A549 (cell line): ENCODE measurements around the gene YWHAE. TPM values are rescaled to one million over a fixed set of nuclear protein-coding genes. Genes with fewer than 3 reads are reported as not detected.
A peak's percentile ranks its signal among the peaks of the same experiment; 100 is the strongest.

ENCODE experiments used
- ATAC-seq, 2 experiments: fragments of 200-7000 bp in 1 of 2; fragments of >200 bp in 1 of 2; cut with Nextera tagmentation in 1 of 2; cut with Tn5 transposase in 1 of 2; 3 replicates each; pipeline versions ENCODE4 v1.8.0 to v1.9.1; 2018 to 2020; ENCODE audit warnings: mild to moderate bottlenecking in 1 of 2, moderate library complexity in 1 of 2
- CTCF ChIA-PET: fragments of 300-600 bp; sonication (Branson Sonifier 250); formaldehyde crosslinking; extraction: SDS; loops from one replicate; lab custom pipeline; 2021; ENCODE audit warnings: antibody characterized with exemption, inconsistent platforms; lab: Yijun Ruan, JAX
- POLR2A ChIA-PET: fragments of 350-600 bp; formaldehyde crosslinking; extraction: SDS; loops from one replicate; lab custom pipeline; 2021; ENCODE audit warnings: antibody characterized with exemption, inconsistent platforms; lab: Yijun Ruan, JAX
- DNase-seq, 2 experiments: peaks; one replicate each; pipeline versions ENCODE4 v3.0.0 to v3.0.0-alpha.2; 2011 to 2016; ENCODE audit warnings: low read depth in 1 of 2, low spot score in 1 of 2
- FAIRE-seq: peaks from 2 replicates; lab custom pipeline; 2011; peaks lifted over from hg19 to GRCh38; lab: Jason Lieb, UNC
- H3K27ac ChIP-seq, 2 experiments: fragments of >200 bp; sonication (Bioruptor Twin); formaldehyde crosslinking; 3 replicates each; pipeline ENCODE4 v1.5.1; 2016 to 2017
- H3K4me1 ChIP-seq: fragments of >200 bp; sonication (Bioruptor Twin); formaldehyde crosslinking; 3 replicates; pipeline ENCODE4 v1.6.1; 2016
- H3K4me2 ChIP-seq: fragments of >200 bp; sonication (Bioruptor Twin); formaldehyde crosslinking; 3 replicates; pipeline ENCODE4 v1.6.1; 2016
- H3K4me3 ChIP-seq: fragments of >200 bp; sonication (Bioruptor Twin); formaldehyde crosslinking; 3 replicates; pipeline ENCODE4 v1.5.1; 2016
- H3K9me3 ChIP-seq: fragments of >200 bp; sonication (Bioruptor Twin); formaldehyde crosslinking; 3 replicates; pipeline ENCODE4 v1.6.1; 2016
- ATOH8 ChIP-seq: fragments of 250-450 bp; sonication (Bioruptor Pico); IDR thresholded peaks from 2 replicates; pipeline ENCODE4 v1.5.0; 2020; ENCODE audit warnings: low read depth, mild to moderate bottlenecking, moderate library complexity
- BHLHE40 ChIP-seq: IDR thresholded peaks from 2 replicates; pipeline ENCODE4 v1.6.1; 2012; ENCODE audit warnings: low read depth, low read length, inconsistent platforms
- CBX2 ChIP-seq: fragments of 200-600 bp; sonication (generic); IDR thresholded peaks from 2 replicates; pipeline ENCODE4 v1.6.1; 2016; ENCODE audit warnings: low read depth, mild to moderate bottlenecking, borderline replicate concordance
- E2F6 ChIP-seq: IDR thresholded peaks from 2 replicates; pipeline ENCODE4 v1.6.1; 2012; ENCODE audit warnings: low read depth, borderline replicate concordance
- EHF ChIP-seq: fragments of 250-450 bp; sonication (Bioruptor Pico); IDR thresholded peaks from 2 replicates; pipeline ENCODE4 v1.5.0; 2020; ENCODE audit warnings: mild to moderate bottlenecking
- EP300 ChIP-seq, 2 experiments: fragments of >200 bp; sonication (Bioruptor Twin); formaldehyde crosslinking; IDR thresholded peaks; 2 replicates in 1 of 2; 3 replicates in 1 of 2; pipeline ENCODE4 v1.6.1; 2016 to 2017
- ESRRA ChIP-seq: fragments of 150-350 bp; IDR thresholded peaks from 2 replicates; pipeline ENCODE4 v1.6.1; 2014; ENCODE audit warnings: mild to moderate bottlenecking, low read length, borderline replicate concordance
- FOXS1 ChIP-seq: fragments of 250-450 bp; sonication (Bioruptor Pico); IDR thresholded peaks from 2 replicates; pipeline ENCODE4 v1.5.0; 2020; ENCODE audit warnings: mild to moderate bottlenecking, moderate library complexity
- GATA3 ChIP-seq: IDR thresholded peaks from 2 replicates; pipeline ENCODE4 v1.6.1; 2012; ENCODE audit warnings: borderline replicate concordance
- JUN ChIP-seq, 2 experiments: fragments of >200 bp; sonication (Bioruptor Twin); formaldehyde crosslinking; IDR thresholded peaks; 2 replicates in 1 of 2; 3 replicates in 1 of 2; pipeline ENCODE4 v1.6.1; 2016 to 2017
- KDM1A ChIP-seq: fragments of 200-600 bp; sonication (generic); IDR thresholded peaks from 2 replicates; pipeline ENCODE4 v1.6.1; 2016; ENCODE audit warnings: low read depth, mild to moderate bottlenecking
- MAFK ChIP-seq: fragments of 450-650 bp; IDR thresholded peaks from 2 replicates; pipeline ENCODE4 v1.6.1; 2014; ENCODE audit not compliant: partially characterized antibody
- MAX ChIP-seq: IDR thresholded peaks from 2 replicates; pipeline ENCODE4 v1.6.1; 2012
- MAZ ChIP-seq: fragments of 150-350 bp; IDR thresholded peaks from 2 replicates; pipeline ENCODE4 v1.6.1; 2014; ENCODE audit warnings: antibody characterized with exemption, low read depth, low read length, borderline replicate concordance
- MYC ChIP-seq: IDR thresholded peaks from 2 replicates; pipeline ENCODE4 v1.6.1; 2012; ENCODE audit warnings: mild to moderate bottlenecking, inconsistent platforms, low read length, improper control_type of control experiment, borderline replicate concordance
- NFE2L2 ChIP-seq: fragments of 150-350 bp; conservative IDR thresholded peaks from 2 replicates; pipeline ENCODE4 v1.6.1; 2014; ENCODE audit warnings: low read length
- NPAS2 ChIP-seq: fragments of 250-450 bp; sonication (Bioruptor Pico); IDR thresholded peaks from 2 replicates; pipeline ENCODE4 v1.8.0; 2022; ENCODE audit warnings: mild to moderate bottlenecking, moderate library complexity, borderline replicate concordance
- NR3C1 ChIP-seq: fragments of >200 bp; sonication (Bioruptor Twin); formaldehyde crosslinking; IDR thresholded peaks from 3 replicates; pipeline ENCODE4 v1.6.1; 2017
- POLR2AphosphoS2 ChIP-seq: conservative IDR thresholded peaks from 2 replicates; pipeline ENCODE4 v1.6.1; 2012; ENCODE audit warnings: low read length, improper control_type of control experiment, inconsistent platforms
- ZC3H11A ChIP-seq: fragments of 450-650 bp; IDR thresholded peaks from 2 replicates; pipeline ENCODE4 v1.6.1; 2014; ENCODE audit warnings: antibody characterized with exemption, mild to moderate bottlenecking
- ZFP36 ChIP-seq: fragments of 450-650 bp; IDR thresholded peaks from 2 replicates; pipeline ENCODE4 v1.6.1; 2014; ENCODE audit warnings: borderline replicate concordance; ENCODE audit not compliant: partially characterized antibody
- ZNF302 ChIP-seq: fragments of 250-450 bp; sonication (Bioruptor Pico); IDR thresholded peaks from 2 replicates; pipeline ENCODE4 v1.9.0; 2021; ENCODE audit warnings: inconsistent platforms, mild to moderate bottlenecking, moderate library complexity
- WGBS: methylation state at CpG from one replicate; pipeline ENCODE4 v1.1.6; 2017; ENCODE audit errors: missing lambda C conversion rate; 5-methylcytosine and 5-hydroxymethylcytosine counted together
- polyA plus RNA-seq, 4 experiments: library from polyadenylated mRNA; depleted of rRNA in 3 of 4; stranded (reverse); fragments of >200 nt; fragmentation: RNase III in 1 of 4; extraction: RNeasy Plus Mini Kit Qiagen cat#74134 plus additional on column Dnase treatment in 1 of 4; gene quantifications; 2 replicates in 3 of 4; 3 replicates in 1 of 4; pipeline ENCODE4 v1.2.3, GENCODE V29; 2011 to 2017
- TF ChIP-seq, protein P1 (sequence below): fragments of 250-450 bp; sonication (Bioruptor Pico); IDR thresholded peaks from 2 replicates; pipeline ENCODE4 v1.5.0; 2021; ENCODE audit warnings: mild to moderate bottlenecking, moderate library complexity, borderline replicate concordance

The YWHAE gene
- polyA plus RNA-seq, 2 of the 4 experiments (the other 2 are of a cell fraction), result 1,284 to 1,548 TPM

GRCh38 chr17:1442187-1442586, 42.2 kb upstream of the YWHAE start:
- H3K4me1 ChIP-seq, result peaks cover 15% of the 10 kb centered on the region
- POLR2A ChIA-PET, result no interaction called here
- ATAC-seq, result no peak
- no peak for FAIRE-seq
- CTCF ChIA-PET, result interaction anchor here (0.8 to 1.5 kb wide), 3 partner anchors 8 to 77 kb away, joined by 3 to 4 read pairs (median 3); no protein-coding TSS in a partner anchor
- H3K4me2 ChIP-seq, result no peak overlapping the region
- TF ChIP-seq MAZ, result no peak
- no peak for TF ChIP-seq KDM1A
- TF ChIP-seq, protein P1, sequence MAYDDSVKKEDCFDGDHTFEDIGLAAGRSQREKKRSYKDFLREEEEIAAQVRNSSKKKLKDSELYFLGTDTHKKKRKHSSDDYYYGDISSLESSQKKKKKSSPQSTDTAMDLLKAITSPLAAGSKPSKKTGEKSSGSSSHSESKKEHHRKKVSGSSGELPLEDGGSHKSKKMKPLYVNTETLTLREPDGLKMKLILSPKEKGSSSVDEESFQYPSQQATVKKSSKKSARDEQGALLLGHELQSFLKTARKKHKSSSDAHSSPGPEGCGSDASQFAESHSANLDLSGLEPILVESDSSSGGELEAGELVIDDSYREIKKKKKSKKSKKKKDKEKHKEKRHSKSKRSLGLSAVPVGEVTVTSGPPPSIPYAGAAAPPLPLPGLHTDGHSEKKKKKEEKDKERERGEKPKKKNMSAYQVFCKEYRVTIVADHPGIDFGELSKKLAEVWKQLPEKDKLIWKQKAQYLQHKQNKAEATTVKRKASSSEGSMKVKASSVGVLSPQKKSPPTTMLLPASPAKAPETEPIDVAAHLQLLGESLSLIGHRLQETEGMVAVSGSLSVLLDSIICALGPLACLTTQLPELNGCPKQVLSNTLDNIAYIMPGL (CRISPR knock-in tag), result no peak
- TF ChIP-seq CBX2, result no peak
- no peak for TF ChIP-seq GATA3
- TF ChIP-seq MYC, result no peak
- TF ChIP-seq ZFP36, result no peak
- TF ChIP-seq JUN (IDR thresholded peaks at IDR 0.05), result no peak
- TF ChIP-seq NPAS2 (CRISPR knock-in tag), result no peak
- no peak for TF ChIP-seq ZC3H11A
- TF ChIP-seq BHLHE40, result no peak
- TF ChIP-seq, all 56 proteins: peak for 0
- no peak overlapping the region for H3K27ac ChIP-seq
- H3K4me3 ChIP-seq, result no peak overlapping the region
- DNase-seq, result no peak
- H3K9me3 ChIP-seq, result no peaks in the 10 kb centered on the region
- WGBS, result over 99% methylated on average over 4 of the region's 4 CpGs

GRCh38 chr17:1440921-1441320, 40.9 kb upstream of the YWHAE start:
- CTCF ChIA-PET, result interaction anchor here (0.7 to 1.5 kb wide), 3 partner anchors 12 to 75 kb away, joined by 3 to 4 read pairs (median 4); no protein-coding TSS in a partner anchor
- no peak overlapping the region for H3K27ac ChIP-seq
- no peak for ATAC-seq

DNA sequence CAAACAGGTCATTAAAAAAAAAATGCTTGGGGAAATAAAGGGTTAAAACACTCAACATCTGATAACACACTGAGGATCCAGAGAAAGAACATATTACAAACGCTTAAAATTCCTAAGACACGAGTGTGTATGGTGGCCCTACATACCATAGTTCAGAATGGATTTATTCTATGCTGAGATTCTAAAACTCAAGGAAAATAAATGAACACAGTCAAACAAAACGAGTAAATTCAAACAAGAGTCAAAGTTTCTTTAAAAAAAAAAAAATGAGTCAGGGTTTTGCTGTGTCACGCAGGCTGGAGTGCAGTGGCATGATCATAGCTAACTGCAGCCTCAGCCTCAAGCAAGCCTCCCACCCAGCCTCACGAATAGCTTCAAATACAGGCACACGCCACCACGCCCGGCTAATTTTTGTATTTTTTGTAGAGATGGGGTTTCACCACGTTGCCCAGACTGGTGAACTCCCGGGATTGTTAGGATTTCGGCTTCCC, 38.6 kb upstream of the YWHAE start:
- WGBS, result 48% methylated on average over 11 of the region's 11 CpGs
- peak; percentile 70 to 74; a peak in 5 of 6 replicates for ATAC-seq
- no peak for FAIRE-seq

More at GRCh38 chr17:1440921-1441320, 40.9 kb upstream of the YWHAE start:
- H3K4me2 ChIP-seq, result no peak overlapping the region
- no peak for DNase-seq
- H3K4me3 ChIP-seq, result no peak overlapping the region
- TF ChIP-seq POLR2AphosphoS2 (peak; percentile 57; the same call in 1 of the 2 replicates), NR3C1 (no peak), MYC (no peak)
- POLR2A ChIA-PET, result interaction anchor here (1.1 kb wide), 1 partner anchor 47 kb away, joined by 3 read pairs; no protein-coding TSS in a partner anchor
- H3K9me3 ChIP-seq, result no peaks in the 10 kb centered on the region
- FAIRE-seq, result no peak
- WGBS, result 93% methylated on average over 8 of the region's 8 CpGs
- H3K4me1 ChIP-seq, result peaks cover 15% of the 10 kb centered on the region

More for the DNA sequence above, 38.6 kb upstream of the YWHAE start:
- DNase-seq, result peak in 1 of 2 experiments; percentile 66
- H3K27ac ChIP-seq, result peak overlapping the region; percentile 48 to 76
- POLR2A ChIA-PET, result interaction anchor here (0.7 kb wide), 1 partner anchor 78 kb away, joined by 3 read pairs; the partner anchor contains the start of gene INPP5K
- H3K9me3 ChIP-seq, result no peaks in the 10 kb centered on the region
- TF ChIP-seq ZNF302 (no peak), ATOH8 (CRISPR knock-in tag) (no peak), FOXS1 (CRISPR knock-in tag) (no peak), NFE2L2 (peak; percentile 73), E2F6 (no peak), ESRRA (no peak), MAX (peak; percentile 26; the same call in 1 of the 2 replicates), GATA3 (peak; percentile 14; the same call in 1 of the 2 replicates), EHF (CRISPR knock-in tag) (no peak), EP300 (IDR thresholded peaks at IDR 0.05) (no peak), MAFK (peak; percentile 89)
- peak overlapping the region; percentile 51 for H3K4me2 ChIP-seq
- H3K4me1 ChIP-seq, result peaks cover 15% of the 10 kb centered on the region
- CTCF ChIA-PET, result interaction anchor here (0.6 to 4.0 kb wide), 6 partner anchors 14 to 113 kb away, joined by 3 to 17 read pairs (median 4); no protein-coding TSS in a partner anchor
- H3K4me3 ChIP-seq, result no peak overlapping the region
